ENCODE measurements around the gene TM4SF5.

DNA sequence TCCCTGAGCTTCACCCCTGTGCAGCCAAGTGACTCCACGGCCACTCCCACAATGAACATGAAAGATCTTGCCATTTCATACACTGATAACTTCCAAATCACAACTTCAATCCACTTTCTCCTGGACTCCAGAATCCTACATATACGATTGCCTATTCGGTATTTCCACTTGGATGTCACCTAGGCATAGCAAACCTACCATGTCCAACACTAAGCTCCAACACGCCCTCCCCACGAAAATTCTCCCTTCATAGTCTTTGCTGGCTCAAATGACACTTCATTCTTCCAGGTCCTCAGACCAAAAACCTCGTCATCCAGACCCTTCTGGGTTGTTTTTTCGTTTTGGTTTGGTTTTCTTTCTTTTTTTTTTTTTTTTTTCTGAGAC, 19.0 kb downstream of the TM4SF5 start:
- TF ChIP-seq, protein P1, sequence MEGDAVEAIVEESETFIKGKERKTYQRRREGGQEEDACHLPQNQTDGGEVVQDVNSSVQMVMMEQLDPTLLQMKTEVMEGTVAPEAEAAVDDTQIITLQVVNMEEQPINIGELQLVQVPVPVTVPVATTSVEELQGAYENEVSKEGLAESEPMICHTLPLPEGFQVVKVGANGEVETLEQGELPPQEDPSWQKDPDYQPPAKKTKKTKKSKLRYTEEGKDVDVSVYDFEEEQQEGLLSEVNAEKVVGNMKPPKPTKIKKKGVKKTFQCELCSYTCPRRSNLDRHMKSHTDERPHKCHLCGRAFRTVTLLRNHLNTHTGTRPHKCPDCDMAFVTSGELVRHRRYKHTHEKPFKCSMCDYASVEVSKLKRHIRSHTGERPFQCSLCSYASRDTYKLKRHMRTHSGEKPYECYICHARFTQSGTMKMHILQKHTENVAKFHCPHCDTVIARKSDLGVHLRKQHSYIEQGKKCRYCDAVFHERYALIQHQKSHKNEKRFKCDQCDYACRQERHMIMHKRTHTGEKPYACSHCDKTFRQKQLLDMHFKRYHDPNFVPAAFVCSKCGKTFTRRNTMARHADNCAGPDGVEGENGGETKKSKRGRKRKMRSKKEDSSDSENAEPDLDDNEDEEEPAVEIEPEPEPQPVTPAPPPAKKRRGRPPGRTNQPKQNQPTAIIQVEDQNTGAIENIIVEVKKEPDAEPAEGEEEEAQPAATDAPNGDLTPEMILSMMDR (conservative IDR thresholded peaks at IDR 0.05): no peak
- no peak for TF ChIP-seq ZFX (IDR thresholded peaks at IDR 0.05)

All from C4-2B (cell line).